Colonic mucosa (tissue), 4 donors: ENCODE results near the gene BCL11B. TPM values are rescaled to one million over a fixed set of nuclear protein-coding genes. Genes with fewer than 3 reads are reported as not detected.

Source experiments
- DNase-seq: peaks from one replicate; pipeline ENCODE4 v3.0.0-alpha.2; 2020
- H3K27ac ChIP-seq: fragments of 200-600 bp; one replicate; pipeline ENCODE4 v1.8.0; 2021
- H3K27me3 ChIP-seq: fragments of 200-600 bp; one replicate; pipeline ENCODE4 v1.8.0; 2021
- H3K36me3 ChIP-seq: fragments of 200-600 bp; one replicate; pipeline ENCODE4 v1.8.0; 2021
- H3K4me1 ChIP-seq: fragments of 200-600 bp; one replicate; pipeline ENCODE4 v1.8.0; 2021; ENCODE audit warnings: mild to moderate bottlenecking
- H3K4me3 ChIP-seq: fragments of 200-600 bp; one replicate; pipeline ENCODE4 v1.8.0; 2021
- H3K9ac ChIP-seq, 2 donors: one replicate each; pipeline ENCODE4 v1.7.0; 2013; ENCODE audit warnings: control low read depth in 2 of 2, low read depth in 2 of 2, low read length in 2 of 2
- H3K9me3 ChIP-seq: fragments of 200-600 bp; one replicate; pipeline ENCODE4 v1.8.0; 2021
- intact Hi-C: fragments of 100-400 bp; cut with DNase I; formaldehyde crosslinking; loops from one replicate; pipeline ENCODE4 v1.14.1; 2022
- total RNA-seq, 2 donors: library from RNA; stranded (reverse); fragmentation: NEBNext Ultra II Directional in 1 of 2; extraction: Animal tissue kit (Norgen Biotek cat#: 25700) in 1 of 2; gene quantifications; one replicate each; pipeline ENCODE4 v1.2.1, GENCODE V29; 2021
- TF ChIP-seq, protein P1 (sequence below): fragments of 200-600 bp; IDR thresholded peaks from one replicate; pipeline ENCODE4 v1.8.0; 2022; ENCODE audit warnings: antibody characterized with exemption, mild to moderate bottlenecking
- donor health status: healthy.
- donor health status: DM: no; HTN: no; CAD: no.
- donor health status: DM: no; HTN: no; CAD: no.

BCL11B gene
- total RNA-seq, 2 donors from 2014 or later: 5.6 to 10.4 TPM

DNA sequence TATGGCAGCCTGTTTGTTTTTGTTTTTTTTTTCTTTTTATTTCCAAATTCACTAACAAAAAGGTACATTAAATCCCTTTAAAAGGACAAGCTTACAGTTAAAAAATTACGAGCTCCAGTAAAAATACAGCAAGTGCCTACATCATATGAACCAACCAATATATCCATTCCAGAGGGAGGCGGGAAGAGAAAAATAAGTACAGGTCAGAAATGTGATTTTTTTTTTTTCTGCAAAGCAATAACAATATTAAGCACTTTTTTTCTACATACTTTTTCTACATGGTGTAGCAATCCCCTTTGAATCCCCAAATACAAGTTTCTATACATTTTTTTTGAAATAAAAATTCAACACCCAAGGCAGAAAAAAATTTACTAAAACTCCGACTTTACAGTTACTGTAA, 100.6 kb downstream of the BCL11B start:
- TF ChIP-seq, protein P1, sequence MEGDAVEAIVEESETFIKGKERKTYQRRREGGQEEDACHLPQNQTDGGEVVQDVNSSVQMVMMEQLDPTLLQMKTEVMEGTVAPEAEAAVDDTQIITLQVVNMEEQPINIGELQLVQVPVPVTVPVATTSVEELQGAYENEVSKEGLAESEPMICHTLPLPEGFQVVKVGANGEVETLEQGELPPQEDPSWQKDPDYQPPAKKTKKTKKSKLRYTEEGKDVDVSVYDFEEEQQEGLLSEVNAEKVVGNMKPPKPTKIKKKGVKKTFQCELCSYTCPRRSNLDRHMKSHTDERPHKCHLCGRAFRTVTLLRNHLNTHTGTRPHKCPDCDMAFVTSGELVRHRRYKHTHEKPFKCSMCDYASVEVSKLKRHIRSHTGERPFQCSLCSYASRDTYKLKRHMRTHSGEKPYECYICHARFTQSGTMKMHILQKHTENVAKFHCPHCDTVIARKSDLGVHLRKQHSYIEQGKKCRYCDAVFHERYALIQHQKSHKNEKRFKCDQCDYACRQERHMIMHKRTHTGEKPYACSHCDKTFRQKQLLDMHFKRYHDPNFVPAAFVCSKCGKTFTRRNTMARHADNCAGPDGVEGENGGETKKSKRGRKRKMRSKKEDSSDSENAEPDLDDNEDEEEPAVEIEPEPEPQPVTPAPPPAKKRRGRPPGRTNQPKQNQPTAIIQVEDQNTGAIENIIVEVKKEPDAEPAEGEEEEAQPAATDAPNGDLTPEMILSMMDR: no peak
- Histone ChIP-seq H3K4me3 (no peak overlapping the region), H3K36me3 (no peaks in the 10 kb centered on the region), H3K9me3 (no peaks in the 10 kb centered on the region), H3K27ac (no peak overlapping the region), H3K4me1 (no peaks in the 10 kb centered on the region), H3K9ac (no peak overlapping the region), H3K27me3 (no peaks in the 10 kb centered on the region)
- no peak for DNase-seq
- intact Hi-C loops: no loop called here

DNA sequence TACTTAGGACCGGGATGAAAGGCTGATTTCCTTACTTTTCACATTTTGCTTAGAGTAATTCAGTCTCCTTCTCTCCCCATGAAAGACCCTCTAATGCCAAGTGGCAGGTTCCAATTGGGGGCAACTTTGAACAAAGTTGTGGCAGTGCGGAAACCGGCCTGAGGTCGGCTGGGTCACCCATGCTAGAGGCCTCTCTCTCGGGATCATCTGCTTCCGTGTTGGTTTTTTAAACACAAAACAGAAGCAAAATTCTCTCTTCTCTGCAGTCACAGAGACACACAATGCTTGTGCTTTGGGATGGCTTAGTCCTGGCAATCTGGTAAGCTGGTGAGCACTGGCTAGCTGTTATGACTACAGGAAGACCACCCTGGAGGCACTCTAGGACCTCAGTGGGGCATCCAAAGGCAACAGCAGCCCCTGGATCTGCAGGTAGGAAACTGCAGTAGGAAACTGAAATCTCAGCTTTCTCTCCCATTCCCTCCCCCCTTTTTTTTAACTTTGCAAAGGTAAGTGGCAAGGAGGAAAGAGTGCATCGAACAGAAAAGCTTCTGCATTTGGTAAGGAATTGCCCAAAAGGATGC, 102.1 kb downstream of the BCL11B start:
- H3K27me3 ChIP-seq: no peaks in the 10 kb centered on the region
- no peak overlapping the region for H3K27ac ChIP-seq
- H3K9me3 ChIP-seq: no peaks in the 10 kb centered on the region
- no peak overlapping the region for H3K4me3 ChIP-seq
- H3K4me1 ChIP-seq: no peaks in the 10 kb centered on the region
- TF ChIP-seq, protein P1: no peak
- no peaks in the 10 kb centered on the region for H3K36me3 ChIP-seq
- no peak overlapping the region for H3K9ac ChIP-seq
- no peak for DNase-seq
- intact Hi-C loops: no loop called here

DNA sequence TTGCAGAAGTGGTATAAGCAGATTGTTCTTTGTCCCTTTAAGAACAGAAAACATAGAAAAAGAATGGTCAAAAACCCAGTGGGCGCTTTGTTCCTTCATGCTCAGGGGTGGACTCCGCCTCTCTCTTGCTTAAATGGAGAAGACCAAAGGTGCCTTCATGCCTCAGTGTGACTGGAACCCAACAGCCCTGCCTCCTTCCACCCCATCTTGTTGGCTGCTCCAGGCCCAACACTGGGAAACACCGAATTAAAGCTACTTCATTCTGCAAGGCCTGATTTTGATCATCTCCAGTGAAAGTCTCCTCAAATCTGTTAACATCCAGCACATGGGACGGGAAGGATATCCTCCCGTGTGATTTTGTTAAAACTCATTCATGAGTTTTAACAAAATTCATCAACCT, 103.7 kb downstream of the BCL11B start:
- intact Hi-C loops: no loop called here
- no peak overlapping the region for H3K9ac ChIP-seq
- no peaks in the 10 kb centered on the region for H3K27me3 ChIP-seq
- no peaks in the 10 kb centered on the region for H3K4me1 ChIP-seq
- no peaks in the 10 kb centered on the region for H3K36me3 ChIP-seq
- no peak overlapping the region for H3K4me3 ChIP-seq
- TF ChIP-seq, protein P1: no peak
- H3K27ac ChIP-seq: no peak overlapping the region
- H3K9me3 ChIP-seq: no peaks in the 10 kb centered on the region
- DNase-seq: no peak

DNA sequence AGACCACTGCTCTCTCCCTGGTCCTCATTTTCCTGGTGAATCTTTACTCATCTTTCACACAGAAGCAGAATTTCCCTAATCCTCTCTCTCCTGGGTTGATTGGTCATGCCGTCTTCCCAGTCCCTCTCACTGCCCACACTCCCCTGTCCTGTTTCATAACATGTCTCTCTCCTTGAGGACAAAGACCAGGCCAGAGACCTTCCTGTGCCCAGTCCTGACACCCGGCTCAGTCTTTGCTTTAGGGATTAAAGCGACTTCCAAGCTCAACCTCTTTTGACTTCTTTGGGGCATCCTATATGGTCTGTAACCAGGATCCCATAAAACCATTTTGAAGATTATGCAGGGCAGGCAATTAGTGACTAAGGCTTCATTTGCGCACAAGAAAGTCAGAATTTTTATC, 105.5 kb downstream of the BCL11B start:
- no peaks in the 10 kb centered on the region for H3K36me3 ChIP-seq
- H3K27me3 ChIP-seq: no peaks in the 10 kb centered on the region
- H3K4me3 ChIP-seq: no peak overlapping the region
- no peak for DNase-seq
- TF ChIP-seq, protein P1: no peak
- intact Hi-C loops: no loop called here
- H3K9me3 ChIP-seq: no peaks in the 10 kb centered on the region
- H3K27ac ChIP-seq: no peak overlapping the region
- H3K4me1 ChIP-seq: no peaks in the 10 kb centered on the region
- no peak overlapping the region for H3K9ac ChIP-seq

DNA sequence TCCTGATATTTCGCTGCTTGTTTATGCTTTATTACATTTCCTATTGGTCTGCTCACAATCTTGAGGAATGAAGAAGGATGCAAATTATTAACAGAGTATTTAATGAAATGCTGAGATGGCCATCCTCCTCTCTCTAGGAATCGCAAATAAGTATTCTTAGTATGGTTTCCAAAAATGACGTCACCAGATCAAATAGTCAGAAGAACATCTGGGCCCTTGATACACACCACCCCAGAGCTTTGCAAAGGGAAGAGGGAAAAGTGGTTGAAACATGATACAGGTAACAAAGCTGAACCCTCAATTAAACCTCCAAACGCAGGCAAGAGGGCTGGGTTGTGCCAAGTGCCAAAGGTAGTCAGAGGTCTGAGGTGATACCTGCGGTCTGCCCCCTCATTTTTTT, 107.3 kb downstream of the BCL11B start:
- Histone ChIP-seq H3K27me3 (no peaks in the 10 kb centered on the region), H3K4me1 (no peaks in the 10 kb centered on the region), H3K4me3 (no peak overlapping the region), H3K9me3 (no peaks in the 10 kb centered on the region), H3K9ac (no peak overlapping the region), H3K27ac (no peak overlapping the region), H3K36me3 (no peaks in the 10 kb centered on the region)
- intact Hi-C loops: no loop called here
- TF ChIP-seq, protein P1: no peak
- no peak for DNase-seq
